CD4-positive, alpha-beta T cell treated with Interleukin-21 for 1 hour (primary cell): ENCODE results near the gene STAM2.
"Not testable (repeated sequence)": the region's sequence is repeated elsewhere in the genome, so short reads cannot be mapped to it uniquely, and the experiment has no call there.

Experiments used
- DNase-seq: peaks from one replicate; pipeline ENCODE4 v3.0.0-alpha.2; 2020

Gene STAM2

GRCh38 chr2:152175368-152176112, at the start of gene STAM2:
Gene STAM2, minus strand, starts transcription at chr2:152175763. Its CDS starts 121 bp downstream, at chr2:152175642.
- peak; percentile 93 for DNase-seq

GRCh38 chr2:152223977-152224376, 48.4 kb upstream of the STAM2 start:
- DNase-seq: no peak

GRCh38 chr2:152222975-152223637, 47.5 kb upstream of the STAM2 start:
- no peak for DNase-seq

- no peak for DNase-seq
Observed at GRCh38 chr2:152221839-152222238, 46.3 kb upstream of the STAM2 start.

- DNase-seq: no peak
Observed at GRCh38 chr2:152219077-152219828, 43.7 kb upstream of the STAM2 start.

- DNase-seq: no peak
Observed at GRCh38 chr2:152201466-152201830, 25.9 kb upstream of the STAM2 start.

- DNase-seq: no peak
Observed at GRCh38 chr2:152200565-152201465, 25.3 kb upstream of the STAM2 start.

- DNase-seq: no peak
Observed at GRCh38 chr2:152200101-152200500, 24.5 kb upstream of the STAM2 start.

GRCh38 chr2:152198499-152198898, 22.9 kb upstream of the STAM2 start:
- no peak for DNase-seq

- DNase-seq: not testable (repeated sequence)
Observed at GRCh38 chr2:152197508-152198284, 22.1 kb upstream of the STAM2 start.

- peak; percentile 30 for DNase-seq
Observed at GRCh38 chr2:152189622-152190495, 14.3 kb upstream of the STAM2 start.

GRCh38 chr2:152186808-152187207, 11.2 kb upstream of the STAM2 start:
- DNase-seq: not testable (repeated sequence)

- DNase-seq: no peak
Observed at GRCh38 chr2:152186262-152186661, 10.7 kb upstream of the STAM2 start.

- no peak for DNase-seq
Observed at GRCh38 chr2:152183401-152184073, 8.0 kb upstream of the STAM2 start.

GRCh38 chr2:152177667-152178066, 2.1 kb upstream of the STAM2 start:
- not testable (repeated sequence) for DNase-seq

GRCh38 chr2:152176113-152176714, 651 bp upstream of the STAM2 start:
- DNase-seq: no peak

GRCh38 chr2:152175012-152175367, 573 bp downstream of the STAM2 start:
- no peak for DNase-seq

GRCh38 chr2:152174574-152174973, 989 bp downstream of the STAM2 start:
- no peak for DNase-seq

GRCh38 chr2:152173831-152174230, 1.7 kb downstream of the STAM2 start:
- no peak for DNase-seq
